ENCODE results near the gene HOXC13.

DNA sequence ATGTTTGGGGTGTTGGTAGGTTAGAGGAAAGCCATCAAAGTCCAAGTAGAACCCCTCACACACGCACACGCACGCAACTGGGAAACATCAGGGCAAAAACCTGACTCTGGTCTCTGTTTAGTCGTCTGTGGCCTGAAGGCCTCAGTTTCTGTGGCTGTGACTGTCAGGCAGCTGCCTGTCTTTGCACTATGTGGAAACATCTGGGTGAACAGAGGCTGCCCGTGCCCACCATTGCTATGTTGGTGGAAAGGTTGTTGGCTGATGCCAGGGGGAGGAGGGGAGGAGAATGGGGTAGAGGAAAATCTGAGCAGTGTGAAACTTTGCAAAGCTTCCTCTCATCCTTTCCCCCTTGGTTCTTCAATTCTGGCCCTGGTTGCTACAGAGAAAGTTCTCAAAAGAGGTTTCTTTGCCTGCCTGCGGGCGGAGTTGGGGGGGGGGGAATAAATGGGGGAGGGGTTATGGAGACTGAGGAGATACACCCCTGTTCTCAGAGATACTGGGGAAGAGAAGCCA, 53.8 kb downstream of the HOXC13 start:
- TF ChIP-seq, protein P1, sequence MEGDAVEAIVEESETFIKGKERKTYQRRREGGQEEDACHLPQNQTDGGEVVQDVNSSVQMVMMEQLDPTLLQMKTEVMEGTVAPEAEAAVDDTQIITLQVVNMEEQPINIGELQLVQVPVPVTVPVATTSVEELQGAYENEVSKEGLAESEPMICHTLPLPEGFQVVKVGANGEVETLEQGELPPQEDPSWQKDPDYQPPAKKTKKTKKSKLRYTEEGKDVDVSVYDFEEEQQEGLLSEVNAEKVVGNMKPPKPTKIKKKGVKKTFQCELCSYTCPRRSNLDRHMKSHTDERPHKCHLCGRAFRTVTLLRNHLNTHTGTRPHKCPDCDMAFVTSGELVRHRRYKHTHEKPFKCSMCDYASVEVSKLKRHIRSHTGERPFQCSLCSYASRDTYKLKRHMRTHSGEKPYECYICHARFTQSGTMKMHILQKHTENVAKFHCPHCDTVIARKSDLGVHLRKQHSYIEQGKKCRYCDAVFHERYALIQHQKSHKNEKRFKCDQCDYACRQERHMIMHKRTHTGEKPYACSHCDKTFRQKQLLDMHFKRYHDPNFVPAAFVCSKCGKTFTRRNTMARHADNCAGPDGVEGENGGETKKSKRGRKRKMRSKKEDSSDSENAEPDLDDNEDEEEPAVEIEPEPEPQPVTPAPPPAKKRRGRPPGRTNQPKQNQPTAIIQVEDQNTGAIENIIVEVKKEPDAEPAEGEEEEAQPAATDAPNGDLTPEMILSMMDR (IDR thresholded peaks at IDR 0.05), result no peak
- no peak for TF ChIP-seq POLR2A (IDR thresholded peaks at IDR 0.05)

Data from testis (tissue), 2 donors.